OCI-LY1 (cell line): ENCODE measurements around the gene PTPRN2.

Source experiments
- H2AFZ ChIP-seq: fragments of 200-600 bp; sonication (generic), shearing (Covaris generic); 2 replicates; pipeline ENCODE4 v1.6.0; 2014; ENCODE audit warnings: antibody characterized with exemption, mild to moderate bottlenecking, low read length
- H3F3A ChIP-seq: fragments of 200-600 bp; sonication (generic), shearing (Covaris generic); 2 replicates; pipeline ENCODE4 v1.6.0; 2014; ENCODE audit warnings: mild to moderate bottlenecking, antibody characterized with exemption, low read length, moderate library complexity; ENCODE audit not compliant: insufficient read depth
- H3K27ac ChIP-seq: fragments of 200-600 bp; sonication (generic); 2 replicates; pipeline ENCODE4 v1.5.1; 2014; ENCODE audit warnings: low read length, mixed run types, mild to moderate bottlenecking, low read depth; ENCODE audit not compliant: poor library complexity, severe bottlenecking
- H3K27me3 ChIP-seq: fragments of 200-600 bp; sonication (generic); 2 replicates; pipeline ENCODE4 v1.6.0; 2014; ENCODE audit warnings: antibody characterized with exemption, mild to moderate bottlenecking, low read length, moderate library complexity; ENCODE audit not compliant: insufficient read depth
- H3K36me3 ChIP-seq: fragments of 200-600 bp; sonication (generic); 2 replicates; pipeline ENCODE4 v1.6.1; 2014; ENCODE audit warnings: mild to moderate bottlenecking, antibody characterized with exemption, low read length, moderate library complexity, mixed read lengths; ENCODE audit not compliant: insufficient read depth
- H3K4me1 ChIP-seq: fragments of 200-600 bp; sonication (generic); 2 replicates; pipeline ENCODE4 v1.5.1; 2014; ENCODE audit warnings: mild to moderate bottlenecking, low read length, moderate library complexity; ENCODE audit not compliant: insufficient read depth, severe bottlenecking
- H3K4me2 ChIP-seq: fragments of 200-600 bp; sonication (generic), shearing (Covaris generic); 2 replicates; pipeline ENCODE4 v1.6.1; 2014; ENCODE audit warnings: low read length
- H3K4me3 ChIP-seq: fragments of 200-600 bp; sonication (generic); 2 replicates; pipeline ENCODE4 v1.5.1; 2014; ENCODE audit warnings: low read length, low read depth, mild to moderate bottlenecking, mixed read lengths; ENCODE audit not compliant: poor library complexity, severe bottlenecking
- H3K79me2 ChIP-seq: fragments of 200-600 bp; shearing (Covaris generic); 2 replicates; pipeline ENCODE4 v1.6.1; 2016; ENCODE audit warnings: mixed run types, low read length, mixed read lengths; ENCODE audit not compliant: insufficient read depth
- H3K9ac ChIP-seq: fragments of 200-600 bp; sonication (generic), shearing (Covaris generic); 2 replicates; pipeline ENCODE4 v1.6.1; 2014; ENCODE audit warnings: mild to moderate bottlenecking, low read length, mixed read lengths
- H3K9me2 ChIP-seq: fragments of 200-600 bp; sonication (generic), shearing (Covaris generic); 2 replicates; pipeline ENCODE4 v1.6.1; 2014; ENCODE audit warnings: low read depth, mild to moderate bottlenecking, low read length, mixed read lengths
- H3K9me3 ChIP-seq: fragments of 200-600 bp; shearing (Covaris generic); 2 replicates; pipeline ENCODE4 v1.6.1; 2014; ENCODE audit warnings: low read length, mixed read lengths
- H4K20me1 ChIP-seq: fragments of 200-600 bp; sonication (generic), shearing (Covaris generic); 2 replicates; pipeline ENCODE4 v1.6.0; 2016; ENCODE audit warnings: mild to moderate bottlenecking, low read length; ENCODE audit not compliant: insufficient read depth
- EZH2 ChIP-seq: fragments of 200-600 bp; sonication (generic), shearing (Covaris generic); IDR thresholded peaks from 2 replicates; pipeline ENCODE4 v1.8.0; 2017; ENCODE audit warnings: borderline replicate concordance, mixed run types, mild to moderate bottlenecking, antibody characterized with exemption, low read length, moderate library complexity, mixed read lengths
- TF ChIP-seq, protein P1 (sequence below): fragments of 200-600 bp; sonication (generic), shearing (Covaris generic); IDR thresholded peaks from 2 replicates; pipeline ENCODE4 v1.5.1; 2017; ENCODE audit warnings: mild to moderate bottlenecking, antibody characterized with exemption, low read length, moderate library complexity, mixed read lengths

Gene PTPRN2

DNA sequence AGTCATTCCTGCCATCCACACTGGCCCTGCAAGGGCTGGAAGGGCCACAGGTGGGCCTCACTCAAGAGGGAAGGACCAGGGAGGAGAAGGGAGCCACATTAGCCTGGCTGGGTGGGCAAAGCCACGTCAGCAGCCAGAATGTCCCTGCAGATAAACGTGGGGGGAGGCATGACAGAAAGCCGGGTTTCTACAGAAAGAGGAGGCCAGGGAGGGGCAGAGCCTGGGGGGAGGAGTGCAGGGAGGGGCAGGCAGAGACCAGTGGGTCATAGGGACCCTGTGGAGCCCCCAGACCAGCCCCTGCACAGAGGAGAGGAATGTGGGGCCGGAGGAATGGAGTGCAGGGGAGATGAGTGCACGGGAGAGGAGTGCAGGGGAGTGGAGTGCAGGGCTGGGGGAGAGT, 590.2 kb downstream of the PTPRN2 start:
- Histone ChIP-seq H4K20me1 (no peaks in the 10 kb centered on the region), H3K4me1 (no peaks in the 10 kb centered on the region), H3K36me3 (no peaks in the 10 kb centered on the region), H3F3A (no peaks in the 10 kb centered on the region), H3K27me3 (no peaks in the 10 kb centered on the region), H3K79me2 (no peaks in the 10 kb centered on the region), H3K4me2 (no peak overlapping the region), H3K9me2 (no peaks in the 10 kb centered on the region), H2AFZ (no peak overlapping the region), H3K9ac (no peak overlapping the region), H3K27ac (no peak overlapping the region), H3K4me3 (no peak overlapping the region), H3K9me3 (0 out of 2 replicates have a peak, but pooled peaks cover 3% of the 10 kb centered on the region)
- TF ChIP-seq, protein P1, sequence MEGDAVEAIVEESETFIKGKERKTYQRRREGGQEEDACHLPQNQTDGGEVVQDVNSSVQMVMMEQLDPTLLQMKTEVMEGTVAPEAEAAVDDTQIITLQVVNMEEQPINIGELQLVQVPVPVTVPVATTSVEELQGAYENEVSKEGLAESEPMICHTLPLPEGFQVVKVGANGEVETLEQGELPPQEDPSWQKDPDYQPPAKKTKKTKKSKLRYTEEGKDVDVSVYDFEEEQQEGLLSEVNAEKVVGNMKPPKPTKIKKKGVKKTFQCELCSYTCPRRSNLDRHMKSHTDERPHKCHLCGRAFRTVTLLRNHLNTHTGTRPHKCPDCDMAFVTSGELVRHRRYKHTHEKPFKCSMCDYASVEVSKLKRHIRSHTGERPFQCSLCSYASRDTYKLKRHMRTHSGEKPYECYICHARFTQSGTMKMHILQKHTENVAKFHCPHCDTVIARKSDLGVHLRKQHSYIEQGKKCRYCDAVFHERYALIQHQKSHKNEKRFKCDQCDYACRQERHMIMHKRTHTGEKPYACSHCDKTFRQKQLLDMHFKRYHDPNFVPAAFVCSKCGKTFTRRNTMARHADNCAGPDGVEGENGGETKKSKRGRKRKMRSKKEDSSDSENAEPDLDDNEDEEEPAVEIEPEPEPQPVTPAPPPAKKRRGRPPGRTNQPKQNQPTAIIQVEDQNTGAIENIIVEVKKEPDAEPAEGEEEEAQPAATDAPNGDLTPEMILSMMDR: no peak
- TF ChIP-seq EZH2: no peak

DNA sequence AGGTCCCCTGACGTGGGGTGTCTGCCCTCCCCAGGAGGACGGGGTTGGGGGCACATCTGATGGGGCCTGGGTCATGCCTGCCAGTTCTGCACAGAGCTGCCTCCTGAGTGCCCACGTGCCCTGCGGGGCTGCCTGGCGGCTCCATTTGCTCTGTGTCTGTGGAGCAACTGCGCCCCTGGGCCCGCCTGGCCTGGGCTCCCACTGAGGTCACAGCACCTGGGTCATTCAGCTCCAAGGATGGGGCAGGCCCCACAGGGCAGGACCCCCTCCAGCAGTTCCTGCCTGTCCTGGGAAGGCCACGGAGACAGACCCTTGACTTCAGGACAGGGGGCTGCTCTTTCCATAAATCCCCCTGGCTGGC, 590.6 kb downstream of the PTPRN2 start:
- no peaks in the 10 kb centered on the region for H3F3A ChIP-seq
- no peak overlapping the region for H3K4me2 ChIP-seq
- H3K4me1 ChIP-seq: no peaks in the 10 kb centered on the region
- no peak for TF ChIP-seq EZH2
- TF ChIP-seq, protein P1: no peak
- 0 out of 2 replicates have a peak, but pooled peaks cover 3% of the 10 kb centered on the region for H3K9me3 ChIP-seq
- no peak overlapping the region for H3K4me3 ChIP-seq
- no peaks in the 10 kb centered on the region for H4K20me1 ChIP-seq
- no peak overlapping the region for H3K27ac ChIP-seq
- no peaks in the 10 kb centered on the region for H3K9me2 ChIP-seq
- H3K36me3 ChIP-seq: no peaks in the 10 kb centered on the region
- no peaks in the 10 kb centered on the region for H3K27me3 ChIP-seq
- H2AFZ ChIP-seq: no peak overlapping the region
- no peaks in the 10 kb centered on the region for H3K79me2 ChIP-seq
- no peak overlapping the region for H3K9ac ChIP-seq

DNA sequence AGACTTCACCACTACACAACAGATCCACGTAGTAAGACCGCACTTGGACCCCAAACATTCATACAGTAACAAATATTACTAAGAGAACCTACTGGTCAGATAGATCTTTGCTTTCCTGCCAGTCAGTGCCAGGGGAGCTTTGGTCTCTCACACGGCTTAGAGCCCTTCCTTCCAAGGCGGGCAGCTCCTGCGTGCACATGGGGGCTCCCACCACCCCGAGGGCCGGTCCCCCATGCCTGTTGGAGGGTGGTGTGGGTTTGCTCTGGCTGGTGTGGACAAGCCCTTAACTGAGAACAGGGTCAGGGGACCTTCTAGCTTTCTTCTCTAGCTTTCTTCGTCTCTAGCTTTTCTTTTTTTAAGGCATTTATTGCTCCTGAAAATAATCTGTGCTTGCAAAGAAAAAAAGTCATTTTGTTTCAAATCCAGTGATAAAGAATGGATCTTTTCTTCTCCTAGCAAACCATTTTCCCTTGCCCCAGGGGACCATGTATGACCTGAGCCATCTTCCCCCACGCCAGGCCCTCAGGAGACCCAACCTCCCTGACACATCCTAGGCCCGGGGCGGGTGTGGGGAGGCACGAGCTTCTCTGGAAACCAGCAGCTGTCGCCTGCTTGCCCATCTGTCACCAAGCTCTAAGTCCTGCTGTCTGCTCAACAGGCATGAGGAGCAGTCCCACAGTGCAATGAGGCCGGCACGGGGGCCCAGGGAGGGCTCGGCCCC, 591.1 kb downstream of the PTPRN2 start:
- H2AFZ ChIP-seq: no peak overlapping the region
- no peaks in the 10 kb centered on the region for H4K20me1 ChIP-seq
- H3K9me3 ChIP-seq: 0 out of 2 replicates have a peak, but pooled peaks cover 3% of the 10 kb centered on the region
- no peaks in the 10 kb centered on the region for H3F3A ChIP-seq
- H3K4me1 ChIP-seq: no peaks in the 10 kb centered on the region
- TF ChIP-seq, protein P1: no peak
- no peak for TF ChIP-seq EZH2
- no peak overlapping the region for H3K4me2 ChIP-seq
- H3K9ac ChIP-seq: no peak overlapping the region
- H3K4me3 ChIP-seq: no peak overlapping the region
- no peaks in the 10 kb centered on the region for H3K79me2 ChIP-seq
- H3K36me3 ChIP-seq: no peaks in the 10 kb centered on the region
- no peak overlapping the region for H3K27ac ChIP-seq
- H3K27me3 ChIP-seq: no peaks in the 10 kb centered on the region
- H3K9me2 ChIP-seq: no peaks in the 10 kb centered on the region
